GM06990 (cell line): ENCODE data around the gene SNRNP70.
A peak's percentile ranks its signal among the peaks of the same experiment; 100 is the strongest.
"Not testable (repeated sequence)": the region's sequence is repeated elsewhere in the genome, so short reads cannot be mapped to it uniquely, and the experiment has no call there.

Experiments used
- DNase-seq: peaks from one replicate; pipeline ENCODE4 v3.0.0-alpha.2; 2011; ENCODE audit not compliant: insufficient read length; ENCODE audit errors: extremely low read depth
- H3K27me3 ChIP-seq: replicated peaks from 2 replicates; pipeline ENCODE4 v1.6.0; 2011; ENCODE audit warnings: low read length; ENCODE audit not compliant: control insufficient read depth, insufficient read depth
- H3K36me3 ChIP-seq: 2 replicates; pipeline ENCODE4 v1.5.1; 2011; ENCODE audit warnings: low read length; ENCODE audit not compliant: control insufficient read depth, insufficient read depth
- H3K4me3 ChIP-seq: replicated peaks from 2 replicates; pipeline ENCODE4 v1.5.1; 2011; ENCODE audit warnings: low read depth, mild to moderate bottlenecking, control low read depth, low read length
- CTCF ChIP-seq: IDR thresholded peaks from 2 replicates; pipeline ENCODE4 v1.5.1; 2011; ENCODE audit warnings: low read length, control low read depth, mild to moderate bottlenecking, inconsistent platforms; ENCODE audit not compliant: insufficient read depth, poor library complexity, severe bottlenecking

SNRNP70 gene

DNA sequence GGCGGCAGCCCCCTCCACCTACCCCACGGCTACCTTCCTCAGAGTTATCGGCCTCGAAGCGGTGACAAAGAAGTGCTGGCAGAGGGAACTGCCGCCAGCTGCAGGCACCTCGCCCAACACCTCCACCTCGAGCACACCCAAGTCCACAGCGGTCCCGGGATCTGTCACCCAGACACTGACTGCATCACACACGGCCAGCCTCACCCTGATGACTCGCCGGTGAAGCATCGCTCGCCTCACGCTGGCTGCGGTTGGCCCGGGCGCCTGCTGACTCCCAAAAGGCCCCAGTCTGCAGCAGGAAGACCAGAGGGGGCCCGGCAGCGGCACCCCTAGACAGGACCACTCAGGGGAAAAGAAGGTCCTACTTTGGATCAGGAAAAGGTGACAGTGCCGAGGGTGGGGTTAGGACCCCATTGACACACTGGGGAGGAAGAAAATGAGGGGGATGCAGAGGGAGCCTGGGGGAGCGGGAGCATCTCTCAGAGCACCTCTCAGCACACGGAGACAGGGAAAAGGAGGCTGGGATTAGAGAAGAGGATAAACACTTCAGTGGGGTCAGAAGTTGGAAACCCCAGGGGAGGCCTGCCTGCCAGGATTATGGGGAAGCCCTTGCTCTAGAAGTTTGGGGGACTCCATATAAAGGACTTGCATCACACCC lies 34.7 kb upstream of the SNRNP70 start:
- DNase-seq, H3K27me3 ChIP-seq, H3K36me3 ChIP-seq, H3K4me3 ChIP-seq: not testable (repeated sequence)

GRCh38 chr19:49056101-49056901 lies 28.9 kb upstream of the SNRNP70 start:
- peak; percentile 62 for DNase-seq
- peak; percentile 18 for TF ChIP-seq CTCF
- Histone ChIP-seq H3K27me3 (peaks cover 4% of the 10 kb centered on the region; the same call in 1 of the 2 replicates), H3K4me3 (peak overlapping the region; percentile 47), H3K36me3 (no peaks in the 10 kb centered on the region)

GRCh38 chr19:49056902-49057596 lies 28.2 kb upstream of the SNRNP70 start:
- not testable (repeated sequence) for H3K4me3 ChIP-seq, H3K27me3 ChIP-seq, DNase-seq, H3K36me3 ChIP-seq

DNA sequence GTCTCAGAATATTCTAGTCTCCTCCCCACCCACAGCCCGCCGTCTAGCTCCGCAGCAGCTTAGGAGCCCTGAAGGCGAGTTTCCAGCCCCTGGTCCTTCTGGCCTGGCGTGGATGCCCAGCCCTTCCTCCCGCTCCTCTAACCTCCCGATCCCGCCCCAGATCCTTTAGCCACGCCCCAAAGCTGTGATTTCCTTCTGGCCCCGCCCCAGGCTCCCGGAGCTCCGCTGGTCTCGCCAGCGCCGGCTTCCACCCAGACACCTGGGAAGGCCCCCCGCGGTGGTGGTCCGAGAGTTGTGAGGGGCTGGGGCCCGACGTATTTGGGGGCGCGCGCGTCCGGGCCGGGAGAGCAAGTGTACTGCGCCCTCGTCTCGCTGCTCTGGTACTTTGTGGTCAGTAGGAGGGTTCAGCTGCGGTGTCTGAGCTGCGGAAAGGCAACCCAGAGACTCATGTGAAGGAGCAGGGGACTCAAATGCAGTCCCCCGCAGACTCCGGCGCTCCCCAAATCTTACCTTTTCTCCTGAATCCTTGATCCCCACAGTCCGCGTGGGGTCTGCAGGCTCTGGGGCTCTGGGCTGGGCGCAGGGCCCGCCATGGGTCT lies 27.5 kb upstream of the SNRNP70 start, which contains the start of gene CGB7:
CGB7 (minus strand) TSS at position 114 of the 599 bp plus-strand sequence. CDS start 2,374 bp downstream, outside the sequence.
- Histone ChIP-seq H3K36me3 (no peaks in the 10 kb centered on the region), H3K4me3 (no peak within 1 kb of the TSS; the same call in 1 of the 2 replicates), H3K27me3 (peaks cover 4% of the 10 kb centered on the region; the same call in 1 of the 2 replicates)
- no peak for DNase-seq
- TF ChIP-seq CTCF = no peak

- Histone ChIP-seq H3K36me3 (no peaks in the 10 kb centered on the region), H3K27me3 (peaks cover 4% of the 10 kb centered on the region; the same call in 1 of the 2 replicates), H3K4me3 (no peak overlapping the region)
- no peak for TF ChIP-seq CTCF
- no peak for DNase-seq
These were observed 26.7 kb upstream of the SNRNP70 start for GRCh38 chr19:49058562-49058961.

DNA sequence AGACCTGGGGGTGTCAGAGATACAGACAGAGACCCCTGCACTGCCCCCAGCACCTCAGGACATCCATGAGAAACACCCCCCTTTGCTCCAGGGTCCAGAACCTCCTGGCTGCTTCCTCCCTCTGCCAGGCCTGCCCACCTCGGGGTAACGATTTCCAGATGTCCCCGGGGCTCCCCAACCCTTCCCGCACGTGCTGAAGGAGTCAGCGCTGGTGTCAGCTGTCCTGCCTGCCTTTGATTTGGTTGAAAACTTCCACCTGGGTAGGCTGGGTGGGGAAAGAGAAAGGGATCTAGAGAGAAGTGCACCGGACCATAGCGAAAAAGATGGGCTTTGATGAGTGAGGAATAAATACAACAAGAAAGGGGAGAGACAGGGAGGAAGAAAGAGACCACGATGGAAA lies 26.2 kb upstream of the SNRNP70 start:
- Histone ChIP-seq H3K27me3 (peaks cover 4% of the 10 kb centered on the region; the same call in 1 of the 2 replicates), H3K36me3 (no peaks in the 10 kb centered on the region), H3K4me3 (no peak overlapping the region)
- no peak for TF ChIP-seq CTCF
- no peak for DNase-seq
